Measurements from ENCODE around the gene GUCY1B1. TPM values are rescaled to one million over a fixed set of nuclear protein-coding genes. Genes with fewer than 3 reads are reported as not detected.

Gene GUCY1B1
- 0.22 and 0.39 TPM in 2 replicates for total RNA-seq

- Mint-ChIP-seq H3K4me3 (peak within 1 kb of the TSS; percentile 68), H3K36me3 (ENCODE audit: low read depth) (no peaks in the 10 kb centered on the region), H3K4me1 (peaks cover 8% of the 10 kb centered on the region), H3K27ac (peak within 1 kb of the TSS; percentile 72), H3K27me3 (peaks cover 20% of the 10 kb centered on the region), H3K9me3 (no peaks in the 10 kb centered on the region)
- TF ChIP-seq, protein P1, sequence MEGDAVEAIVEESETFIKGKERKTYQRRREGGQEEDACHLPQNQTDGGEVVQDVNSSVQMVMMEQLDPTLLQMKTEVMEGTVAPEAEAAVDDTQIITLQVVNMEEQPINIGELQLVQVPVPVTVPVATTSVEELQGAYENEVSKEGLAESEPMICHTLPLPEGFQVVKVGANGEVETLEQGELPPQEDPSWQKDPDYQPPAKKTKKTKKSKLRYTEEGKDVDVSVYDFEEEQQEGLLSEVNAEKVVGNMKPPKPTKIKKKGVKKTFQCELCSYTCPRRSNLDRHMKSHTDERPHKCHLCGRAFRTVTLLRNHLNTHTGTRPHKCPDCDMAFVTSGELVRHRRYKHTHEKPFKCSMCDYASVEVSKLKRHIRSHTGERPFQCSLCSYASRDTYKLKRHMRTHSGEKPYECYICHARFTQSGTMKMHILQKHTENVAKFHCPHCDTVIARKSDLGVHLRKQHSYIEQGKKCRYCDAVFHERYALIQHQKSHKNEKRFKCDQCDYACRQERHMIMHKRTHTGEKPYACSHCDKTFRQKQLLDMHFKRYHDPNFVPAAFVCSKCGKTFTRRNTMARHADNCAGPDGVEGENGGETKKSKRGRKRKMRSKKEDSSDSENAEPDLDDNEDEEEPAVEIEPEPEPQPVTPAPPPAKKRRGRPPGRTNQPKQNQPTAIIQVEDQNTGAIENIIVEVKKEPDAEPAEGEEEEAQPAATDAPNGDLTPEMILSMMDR (IDR thresholded peaks at IDR 0.05), result no peak
- intact Hi-C loops (cut with micrococcal nuclease), result loop anchor here (1.0 to 2.0 kb wide), 3 partner anchors 92 to 382 kb away; partner anchors contain the start of genes CTSO, GUCY1A1 and MAP9
- ChIA-PET POLR2A (interaction anchor here (1.0 to 1.3 kb wide), 2 partner anchors 9 to 195 kb away, joined by 3 to 4 read pairs; partner anchors contain the start of gene CTSO), CTCF (interaction anchor here (0.5 to 0.9 kb wide), 2 partner anchors 38 to 1239 kb away, joined by 3 read pairs; no protein-coding TSS in a partner anchor)
- peak; percentile 97 for ATAC-seq (ENCODE audit: low read depth)
- peak; percentile 64 for DNase-seq
Measured at GRCh38 chr4:155758481-155759371, at the start of gene GUCY1B1. TSS of gene GUCY1B1 (plus strand) at chr4:155759021. CDS start at chr4:155759141, 120 bp downstream.

- Mint-ChIP-seq H3K4me1 (no peaks in the 10 kb centered on the region), H3K9me3 (no peaks in the 10 kb centered on the region), H3K36me3 (ENCODE audit: low read depth) (no peaks in the 10 kb centered on the region), H3K27me3 (no peaks in the 10 kb centered on the region), H3K27ac (no peak overlapping the region), H3K4me3 (no peak overlapping the region)
- POLR2A ChIA-PET, result no interaction called here
- DNase-seq, result no peak
- TF ChIP-seq, protein P1 (IDR thresholded peaks at IDR 0.05), result no peak
- no peak for ATAC-seq (ENCODE audit: low read depth)
- intact Hi-C loops (cut with micrococcal nuclease), result no loop called here
- CTCF ChIA-PET, result no interaction called here
Measured at GRCh38 chr4:155709918-155710317, 48.9 kb upstream of the GUCY1B1 start.

- Mint-ChIP-seq H3K27ac (no peak overlapping the region), H3K4me3 (no peak overlapping the region), H3K9me3 (no peaks in the 10 kb centered on the region), H3K36me3 (ENCODE audit: low read depth) (no peaks in the 10 kb centered on the region), H3K27me3 (no peaks in the 10 kb centered on the region), H3K4me1 (no peaks in the 10 kb centered on the region)
- POLR2A ChIA-PET, result no interaction called here
- CTCF ChIA-PET, result no interaction called here
- TF ChIP-seq, protein P1 (IDR thresholded peaks at IDR 0.05), result no peak
- DNase-seq (no peak), ATAC-seq (ENCODE audit: low read depth) (no peak)
- intact Hi-C loops (cut with micrococcal nuclease), result no loop called here
Measured at GRCh38 chr4:155711556-155711955, 47.3 kb upstream of the GUCY1B1 start.

- H3K9me3 Mint-ChIP-seq, result no peaks in the 10 kb centered on the region
- CTCF ChIA-PET, result no interaction called here
- TF ChIP-seq, protein P1 (IDR thresholded peaks at IDR 0.05), result no peak
- no peak overlapping the region for H3K27ac Mint-ChIP-seq
- no peaks in the 10 kb centered on the region for H3K27me3 Mint-ChIP-seq
- no peak overlapping the region for H3K4me3 Mint-ChIP-seq
- H3K36me3 Mint-ChIP-seq (ENCODE audit: low read depth), result no peaks in the 10 kb centered on the region
- no peak for ATAC-seq (ENCODE audit: low read depth)
- POLR2A ChIA-PET, result no interaction called here
- intact Hi-C loops (cut with micrococcal nuclease), result no loop called here
- no peak for DNase-seq
- no peaks in the 10 kb centered on the region for H3K4me1 Mint-ChIP-seq
Measured at GRCh38 chr4:155712846-155713245, 46.0 kb upstream of the GUCY1B1 start.

DNA sequence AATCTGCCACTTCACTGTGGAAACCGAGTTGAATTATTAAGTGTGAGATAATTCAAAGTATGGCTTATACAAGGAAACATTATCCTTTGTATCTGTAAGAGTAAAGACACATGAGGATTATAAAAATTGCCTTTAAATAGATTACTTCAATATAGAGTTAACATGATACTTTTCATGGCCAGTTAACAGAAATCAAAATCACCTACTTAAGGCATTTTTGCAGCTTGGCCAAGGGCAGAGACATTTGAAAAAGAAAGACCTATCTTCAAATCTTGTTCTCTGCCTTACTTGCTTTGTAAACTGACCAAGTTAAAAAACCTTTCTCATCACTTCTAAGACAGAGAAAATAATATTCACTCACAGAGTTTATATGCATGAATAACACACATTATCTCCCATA is 44.9 kb upstream of the GUCY1B1 start:
- Mint-ChIP-seq H3K9me3 (no peaks in the 10 kb centered on the region), H3K27me3 (no peaks in the 10 kb centered on the region)
- no peak for ATAC-seq (ENCODE audit: low read depth)

More for the DNA sequence above, 44.9 kb upstream of the GUCY1B1 start:
- H3K4me3 Mint-ChIP-seq, result no peak overlapping the region
- no peaks in the 10 kb centered on the region for H3K36me3 Mint-ChIP-seq (ENCODE audit: low read depth)
- no peak overlapping the region for H3K27ac Mint-ChIP-seq
- H3K4me1 Mint-ChIP-seq, result no peaks in the 10 kb centered on the region
- CTCF ChIA-PET, result no interaction called here
- no peak for DNase-seq
- POLR2A ChIA-PET, result no interaction called here
- intact Hi-C loops (cut with micrococcal nuclease), result no loop called here
- TF ChIP-seq, protein P1 (IDR thresholded peaks at IDR 0.05), result no peak

Measured in activated B cell treated with CpG ODN at 0.5 μM for 24 hours (primary cell).